ENCODE results near the gene SEMA3G. TPM values are rescaled to one million over a fixed set of nuclear protein-coding genes. Genes with fewer than 3 reads are reported as not detected.

The SEMA3G gene
- polyA plus RNA-seq: 10 to 100 TPM in 1 of 4 donors, 1 to 10 TPM in 2, under 1 TPM in 1; 0.67 to 30.4 (median 1.7) TPM
- long read RNA-seq, donor 1: 0 reads
- long read RNA-seq, donor 2: 0 reads
- long read RNA-seq, donor 3: 0 reads
- long read RNA-seq, donor 4: 0 reads
- long read RNA-seq, donor 5: 0 reads
- long read RNA-seq, donor 6: 0 reads
- long read RNA-seq, donor 7: 0 reads
- long read RNA-seq, donor 8: 0 reads
- long read RNA-seq, donor 9: 0 reads
- long read RNA-seq, donor 10: 0 reads

GRCh38 chr3:52444860-52445793 lies at the start of gene SEMA3G:
TSS of gene SEMA3G (minus strand) at chr3:52445103. CDS start at chr3:52445027, 76 bp downstream.
- Histone ChIP-seq H3K4me1 (ENCODE audit: control insufficient read depth in 3 of 3, insufficient read depth in 2 of 3, low read depth in 1 of 3, low read length in 2 of 3) (peaks cover 0 to 5% (median 0%) of the 10 kb centered on the region in 3 donors), H3K27me3 (ENCODE audit: control insufficient read depth in 3 of 3, insufficient read depth in 3 of 3, low read length in 3 of 3) (peaks cover 0 to 2% (median 0%) of the 10 kb centered on the region in 3 donors), H3K9me3 (ENCODE audit: control insufficient read depth in 2 of 2, insufficient read depth in 1 of 2, low read depth in 1 of 2, low read length in 1 of 2) (no peaks in the 10 kb centered on the region), H3K36me3 (ENCODE audit: control insufficient read depth in 3 of 3, insufficient read depth in 2 of 3, low read depth in 1 of 3, low read length in 3 of 3) (no peaks in the 10 kb centered on the region), H3K27ac (ENCODE audit: low read depth in 1 of 3, low read length in 2 of 3) (no peak within 1 kb of the TSS), H3K4me3 (ENCODE audit: low read depth in 1 of 3, low read length in 3 of 3) (no peak within 1 kb of the TSS)
- peak; percentile 75 to 82 for DNase-seq
- 21 to 27% (median 26%) methylated on average over 13 to 19 of the region's 19 CpGs for WGBS, 3 donors
- no peak for FAIRE-seq

GRCh38 chr3:52494445-52494844 lies 49.5 kb upstream of the SEMA3G start:
- no peaks in the 10 kb centered on the region for H3K27me3 ChIP-seq (ENCODE audit: control insufficient read depth in 3 of 3, insufficient read depth in 3 of 3, low read length in 3 of 3)
- peaks cover 2 to 51% (median 17%) of the 10 kb centered on the region in 3 donors for H3K36me3 ChIP-seq (ENCODE audit: control insufficient read depth in 3 of 3, insufficient read depth in 2 of 3, low read depth in 1 of 3, low read length in 3 of 3)
- FAIRE-seq (no peak), DNase-seq (no peak)
- WGBS, 3 donors: 65 to 77% (median 75%) methylated on average over 7 of the region's 7 CpGs
- no peaks in the 10 kb centered on the region for H3K9me3 ChIP-seq (ENCODE audit: control insufficient read depth in 2 of 2, insufficient read depth in 1 of 2, low read depth in 1 of 2, low read length in 1 of 2)
- peak overlapping the region in 1 of 3 donors; percentile 18 for H3K27ac ChIP-seq (ENCODE audit: low read depth in 1 of 3, low read length in 2 of 3)
- H3K4me1 ChIP-seq (ENCODE audit: control insufficient read depth in 3 of 3, insufficient read depth in 2 of 3, low read depth in 1 of 3, low read length in 2 of 3): no peaks in the 10 kb centered on the region
- H3K4me3 ChIP-seq (ENCODE audit: low read depth in 1 of 3, low read length in 3 of 3): no peak overlapping the region

DNA sequence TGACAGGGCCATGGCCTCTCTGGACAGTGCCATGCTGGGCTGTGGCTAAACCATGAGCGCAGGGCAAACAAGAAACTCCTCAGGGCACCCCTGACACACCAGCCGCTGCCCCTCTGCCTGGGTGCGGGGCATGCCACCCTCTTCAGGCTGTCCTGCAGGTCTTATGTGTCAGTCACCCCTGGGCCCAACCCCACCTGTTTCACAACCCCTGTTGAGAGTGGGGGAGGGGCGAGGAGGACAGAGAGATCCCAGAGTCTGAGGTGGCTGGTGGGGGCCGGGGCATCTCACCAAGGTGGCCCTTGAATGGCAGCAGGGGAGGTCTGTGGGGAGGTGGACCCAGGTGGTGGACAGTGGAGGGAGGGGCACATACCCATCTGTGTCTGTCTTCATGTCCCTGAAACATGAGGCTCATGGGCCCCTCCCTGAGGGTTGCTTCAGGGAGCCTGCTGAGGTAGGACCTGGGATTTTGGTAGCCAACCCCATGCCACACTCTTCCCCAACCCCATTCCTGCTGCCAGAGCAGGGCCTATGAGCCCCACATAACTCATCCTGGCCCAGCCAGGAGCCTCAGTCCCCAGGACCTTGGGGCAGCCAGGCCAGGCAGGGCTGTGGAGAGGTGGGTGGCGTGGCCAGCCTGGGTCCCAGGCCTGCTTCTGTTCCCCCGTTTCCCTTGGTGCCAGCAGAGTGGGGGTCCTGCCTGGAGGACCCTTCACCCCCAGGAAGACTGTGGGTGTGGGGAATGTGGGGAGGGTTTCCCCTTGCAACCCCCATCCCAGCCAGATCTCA lies 48.5 kb upstream of the SEMA3G start:
- no peaks in the 10 kb centered on the region for H3K27me3 ChIP-seq (ENCODE audit: control insufficient read depth in 3 of 3, insufficient read depth in 3 of 3, low read length in 3 of 3)
- H3K27ac ChIP-seq (ENCODE audit: low read depth in 1 of 3, low read length in 2 of 3): no peak overlapping the region
- no peak overlapping the region for H3K4me3 ChIP-seq (ENCODE audit: low read depth in 1 of 3, low read length in 3 of 3)
- FAIRE-seq (no peak), DNase-seq (no peak)
- WGBS, 3 donors: 91 to 93% (median 92%) methylated on average over 6 to 7 of the region's 7 CpGs
- H3K36me3 ChIP-seq (ENCODE audit: control insufficient read depth in 3 of 3, insufficient read depth in 2 of 3, low read depth in 1 of 3, low read length in 3 of 3): peaks cover 2 to 60% (median 20%) of the 10 kb centered on the region in 3 donors
- H3K9me3 ChIP-seq (ENCODE audit: control insufficient read depth in 2 of 2, insufficient read depth in 1 of 2, low read depth in 1 of 2, low read length in 1 of 2): no peaks in the 10 kb centered on the region
- no peaks in the 10 kb centered on the region for H3K4me1 ChIP-seq (ENCODE audit: control insufficient read depth in 3 of 3, insufficient read depth in 2 of 3, low read depth in 1 of 3, low read length in 2 of 3)

DNA sequence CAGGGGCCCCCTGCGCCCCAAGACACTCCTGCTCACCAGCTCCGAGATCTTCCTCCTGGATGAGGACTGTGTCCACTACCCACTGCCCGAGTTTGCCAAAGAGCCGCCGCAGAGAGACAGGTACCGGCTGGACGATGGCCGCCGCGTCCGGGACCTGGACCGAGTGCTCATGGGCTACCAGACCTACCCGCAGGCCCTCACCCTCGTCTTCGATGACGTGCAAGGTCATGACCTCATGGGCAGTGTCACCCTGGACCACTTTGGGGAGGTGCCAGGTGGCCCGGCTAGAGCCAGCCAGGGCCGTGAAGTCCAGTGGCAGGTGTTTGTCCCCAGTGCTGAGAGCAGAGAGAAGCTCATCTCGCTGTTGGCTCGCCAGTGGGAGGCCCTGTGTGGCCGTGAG lies 47.2 kb upstream of the SEMA3G start:
- no peak for DNase-seq
- FAIRE-seq: no peak
- no peaks in the 10 kb centered on the region for H3K27me3 ChIP-seq (ENCODE audit: control insufficient read depth in 3 of 3, insufficient read depth in 3 of 3, low read length in 3 of 3)
- H3K36me3 ChIP-seq (ENCODE audit: control insufficient read depth in 3 of 3, insufficient read depth in 2 of 3, low read depth in 1 of 3, low read length in 3 of 3): peaks cover 2 to 74% (median 20%) of the 10 kb centered on the region in 3 donors
- WGBS, 3 donors: 92 to 96% (median 93%) methylated on average over 21 of the region's 21 CpGs
- H3K27ac ChIP-seq (ENCODE audit: low read depth in 1 of 3, low read length in 2 of 3): no peak overlapping the region
- no peaks in the 10 kb centered on the region for H3K9me3 ChIP-seq (ENCODE audit: control insufficient read depth in 2 of 2, insufficient read depth in 1 of 2, low read depth in 1 of 2, low read length in 1 of 2)
- H3K4me3 ChIP-seq (ENCODE audit: low read depth in 1 of 3, low read length in 3 of 3): no peak overlapping the region
- no peaks in the 10 kb centered on the region for H3K4me1 ChIP-seq (ENCODE audit: control insufficient read depth in 3 of 3, insufficient read depth in 2 of 3, low read depth in 1 of 3, low read length in 2 of 3)

DNA sequence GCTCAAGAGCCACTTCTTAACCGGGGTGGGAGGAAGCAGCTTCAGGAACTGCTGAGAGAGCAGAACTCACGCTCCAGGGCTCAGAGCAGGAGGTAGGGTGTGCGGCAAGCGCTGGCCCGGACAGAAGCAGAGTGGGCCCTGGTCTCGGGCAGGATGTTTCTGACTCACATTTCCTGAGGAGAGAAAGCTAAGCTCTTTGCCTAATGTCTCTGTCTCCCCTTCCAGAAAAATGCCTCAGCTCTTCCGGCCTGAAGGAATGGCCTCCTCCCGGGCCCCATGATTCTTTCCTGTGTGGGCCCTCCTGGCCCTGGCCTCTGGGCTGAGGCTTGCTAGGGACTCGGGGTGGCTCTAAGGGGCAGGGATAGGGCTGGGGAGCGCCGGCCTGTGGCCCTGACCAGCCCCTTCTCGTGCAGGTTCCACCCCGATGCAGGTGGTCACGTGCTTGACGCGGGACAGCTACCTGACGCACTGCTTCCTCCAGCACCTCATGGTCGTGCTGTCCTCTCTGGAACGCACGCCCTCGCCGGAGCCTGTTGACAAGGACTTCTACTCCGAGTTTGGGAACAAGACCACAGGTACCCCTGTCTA lies 46.1 kb upstream of the SEMA3G start:
- Histone ChIP-seq H3K9me3 (ENCODE audit: control insufficient read depth in 2 of 2, insufficient read depth in 1 of 2, low read depth in 1 of 2, low read length in 1 of 2) (no peaks in the 10 kb centered on the region), H3K4me3 (ENCODE audit: low read depth in 1 of 3, low read length in 3 of 3) (no peak overlapping the region), H3K36me3 (ENCODE audit: control insufficient read depth in 3 of 3, insufficient read depth in 2 of 3, low read depth in 1 of 3, low read length in 3 of 3) (peaks cover 2 to 84% (median 22%) of the 10 kb centered on the region in 3 donors), H3K27ac (ENCODE audit: low read depth in 1 of 3, low read length in 2 of 3) (peak overlapping the region in 1 of 3 donors; percentile 11), H3K4me1 (ENCODE audit: control insufficient read depth in 3 of 3, insufficient read depth in 2 of 3, low read depth in 1 of 3, low read length in 2 of 3) (no peaks in the 10 kb centered on the region), H3K27me3 (ENCODE audit: control insufficient read depth in 3 of 3, insufficient read depth in 3 of 3, low read length in 3 of 3) (no peaks in the 10 kb centered on the region)
- 84 to 86% (median 86%) methylated on average over 19 to 23 of the region's 23 CpGs for WGBS, 3 donors
- FAIRE-seq (no peak), DNase-seq (no peak)

GRCh38 chr3:52490035-52490938 lies 45.4 kb upstream of the SEMA3G start:
- Histone ChIP-seq H3K9me3 (ENCODE audit: control insufficient read depth in 2 of 2, insufficient read depth in 1 of 2, low read depth in 1 of 2, low read length in 1 of 2) (no peaks in the 10 kb centered on the region), H3K4me1 (ENCODE audit: control insufficient read depth in 3 of 3, insufficient read depth in 2 of 3, low read depth in 1 of 3, low read length in 2 of 3) (no peaks in the 10 kb centered on the region), H3K27ac (ENCODE audit: low read depth in 1 of 3, low read length in 2 of 3) (peak overlapping the region in 1 of 3 donors; percentile 6), H3K27me3 (ENCODE audit: control insufficient read depth in 3 of 3, insufficient read depth in 3 of 3, low read length in 3 of 3) (no peaks in the 10 kb centered on the region), H3K36me3 (ENCODE audit: control insufficient read depth in 3 of 3, insufficient read depth in 2 of 3, low read depth in 1 of 3, low read length in 3 of 3) (peaks cover 2 to 92% (median 22%) of the 10 kb centered on the region in 3 donors), H3K4me3 (ENCODE audit: low read depth in 1 of 3, low read length in 3 of 3) (no peak overlapping the region)
- FAIRE-seq: no peak
- 80 to 91% (median 88%) methylated on average over 22 of the region's 22 CpGs for WGBS, 3 donors
- no peak for DNase-seq

DNA sequence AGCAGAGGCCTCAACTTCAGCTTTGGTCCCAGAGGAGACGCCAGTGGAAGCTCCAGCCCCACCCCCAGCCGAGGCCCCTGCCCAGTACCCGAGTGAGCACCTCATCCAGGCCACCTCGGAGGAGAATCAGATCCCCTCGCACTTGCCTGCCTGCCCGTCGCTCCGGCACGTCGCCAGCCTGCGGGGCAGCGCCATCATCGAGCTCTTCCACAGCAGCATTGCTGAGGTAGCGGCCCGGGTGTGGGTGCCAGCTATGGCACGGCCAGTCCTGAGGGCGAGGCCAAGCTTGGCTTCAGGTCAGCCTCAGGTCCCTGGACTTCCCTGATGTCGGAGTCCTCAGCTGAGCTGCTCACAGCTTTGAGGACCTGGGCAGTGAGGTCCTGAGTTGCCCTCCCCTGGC lies 44.5 kb upstream of the SEMA3G start:
- no peaks in the 10 kb centered on the region for H3K4me1 ChIP-seq (ENCODE audit: control insufficient read depth in 3 of 3, insufficient read depth in 2 of 3, low read depth in 1 of 3, low read length in 2 of 3)
- peaks cover 2 to 99% (median 22%) of the 10 kb centered on the region in 3 donors for H3K36me3 ChIP-seq (ENCODE audit: control insufficient read depth in 3 of 3, insufficient read depth in 2 of 3, low read depth in 1 of 3, low read length in 3 of 3)
- no peaks in the 10 kb centered on the region for H3K9me3 ChIP-seq (ENCODE audit: control insufficient read depth in 2 of 2, insufficient read depth in 1 of 2, low read depth in 1 of 2, low read length in 1 of 2)
- DNase-seq: no peak
- FAIRE-seq: no peak
- H3K27ac ChIP-seq (ENCODE audit: low read depth in 1 of 3, low read length in 2 of 3): no peak overlapping the region
- H3K27me3 ChIP-seq (ENCODE audit: control insufficient read depth in 3 of 3, insufficient read depth in 3 of 3, low read length in 3 of 3): no peaks in the 10 kb centered on the region
- no peak overlapping the region for H3K4me3 ChIP-seq (ENCODE audit: low read depth in 1 of 3, low read length in 3 of 3)
- WGBS, 3 donors: 95% methylated on average over 16 to 18 of the region's 18 CpGs
